Peyer's patch (tissue), 4 donors: Measurements from ENCODE around the gene GRIFIN. TPM values are rescaled to one million over a fixed set of nuclear protein-coding genes. Genes with fewer than 3 reads are reported as not detected.
A peak's percentile ranks its signal among the peaks of the same experiment; 100 is the strongest.

Source experiments
- DNase-seq, 3 donors: peaks; one replicate each; pipeline ENCODE4 v3.0.0-alpha.2; 2017 to 2019
- H3K27ac ChIP-seq, 4 donors: fragments of 200-600 bp; sonication (generic); one replicate each; pipeline ENCODE4 v1.5.1; 2016 to 2019
- H3K27me3 ChIP-seq, 2 donors: fragments of 200-600 bp; sonication (generic); one replicate each; pipeline ENCODE4 v1.5.1; 2019
- H3K36me3 ChIP-seq, 3 donors: fragments of 200-600 bp; sonication (generic); one replicate each; pipeline ENCODE4 v1.5.1; 2016 to 2019
- H3K4me1 ChIP-seq, 4 donors: fragments of 200-600 bp; sonication (generic); one replicate each; pipeline ENCODE4 v1.5.1; 2016 to 2019
- H3K4me3 ChIP-seq, 4 donors: fragments of 200-600 bp; sonication (generic); 1 replicate in 3 of 4; 2 replicates in 1 of 4; pipeline ENCODE4 v1.5.1; 2016 to 2019; ENCODE audit warnings: mild to moderate bottlenecking in 1 of 4
- H3K9me3 ChIP-seq, 4 donors: fragments of 200-600 bp; sonication (generic); one replicate each; pipeline ENCODE4 v1.5.1; 2016 to 2019; ENCODE audit warnings: mild to moderate bottlenecking in 1 of 4
- POLR2A ChIP-seq, 2 donors: fragments of 450-650 bp; IDR thresholded peaks; one replicate each; pipeline ENCODE4 v1.5.1; 2017; ENCODE audit warnings: antibody characterized with exemption in 2 of 2, mild to moderate bottlenecking in 2 of 2, moderate library complexity in 2 of 2
- total RNA-seq, 4 donors: library from RNA; depleted of rRNA; stranded (reverse); fragments of >200 nt; gene quantifications; one replicate each; pipeline ENCODE4 v1.1.0, GENCODE V29; 2016
- TF ChIP-seq, protein P1 (sequence below), 6 experiments: fragments of 450-650 bp in 4 of 6; fragments of 200-600 bp in 2 of 6; sonication (generic) in 1 of 6; IDR thresholded peaks; one replicate each; pipeline ENCODE4 v1.5.1; 2017 to 2019; ENCODE audit warnings: antibody characterized with exemption in 6 of 6, mild to moderate bottlenecking in 3 of 6, moderate library complexity in 1 of 6

Gene GRIFIN
- total RNA-seq, 4 donors from 2014 or later = not detected

DNA sequence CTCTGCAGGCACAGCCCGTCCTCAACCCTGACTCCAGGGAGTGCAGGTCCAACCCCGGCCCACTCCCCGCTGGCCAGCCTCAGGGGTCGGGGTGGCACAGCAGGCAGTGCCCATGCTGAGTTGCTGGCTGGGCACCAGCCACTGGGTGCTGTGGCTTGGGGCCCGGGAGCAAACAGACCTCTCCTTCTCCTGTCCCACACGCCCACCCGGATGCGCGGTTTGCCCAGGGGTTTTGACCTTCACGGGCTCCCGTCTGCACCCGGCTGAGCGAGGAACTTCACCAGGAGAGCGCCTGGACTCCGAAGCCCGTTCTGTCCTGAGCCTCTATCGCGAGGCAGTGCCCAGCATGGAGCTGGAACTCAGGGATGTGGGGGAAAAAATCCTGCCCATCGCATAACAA is 2.6 kb upstream of the GRIFIN start:
- Histone ChIP-seq H3K9me3 (no peaks in the 10 kb centered on the region), H3K4me3 (no peak overlapping the region), H3K36me3 (no peaks in the 10 kb centered on the region), H3K27ac (no peak overlapping the region), H3K27me3 (no peaks in the 10 kb centered on the region), H3K4me1 (peaks cover 0 to 16% (median 14%) of the 10 kb centered on the region in 4 donors)
- DNase-seq = no peak
- TF ChIP-seq, protein P1, sequence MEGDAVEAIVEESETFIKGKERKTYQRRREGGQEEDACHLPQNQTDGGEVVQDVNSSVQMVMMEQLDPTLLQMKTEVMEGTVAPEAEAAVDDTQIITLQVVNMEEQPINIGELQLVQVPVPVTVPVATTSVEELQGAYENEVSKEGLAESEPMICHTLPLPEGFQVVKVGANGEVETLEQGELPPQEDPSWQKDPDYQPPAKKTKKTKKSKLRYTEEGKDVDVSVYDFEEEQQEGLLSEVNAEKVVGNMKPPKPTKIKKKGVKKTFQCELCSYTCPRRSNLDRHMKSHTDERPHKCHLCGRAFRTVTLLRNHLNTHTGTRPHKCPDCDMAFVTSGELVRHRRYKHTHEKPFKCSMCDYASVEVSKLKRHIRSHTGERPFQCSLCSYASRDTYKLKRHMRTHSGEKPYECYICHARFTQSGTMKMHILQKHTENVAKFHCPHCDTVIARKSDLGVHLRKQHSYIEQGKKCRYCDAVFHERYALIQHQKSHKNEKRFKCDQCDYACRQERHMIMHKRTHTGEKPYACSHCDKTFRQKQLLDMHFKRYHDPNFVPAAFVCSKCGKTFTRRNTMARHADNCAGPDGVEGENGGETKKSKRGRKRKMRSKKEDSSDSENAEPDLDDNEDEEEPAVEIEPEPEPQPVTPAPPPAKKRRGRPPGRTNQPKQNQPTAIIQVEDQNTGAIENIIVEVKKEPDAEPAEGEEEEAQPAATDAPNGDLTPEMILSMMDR (IDR thresholded peaks at IDR 0.05) = no peak
- TF ChIP-seq POLR2A (IDR thresholded peaks at IDR 0.05) = no peak

DNA sequence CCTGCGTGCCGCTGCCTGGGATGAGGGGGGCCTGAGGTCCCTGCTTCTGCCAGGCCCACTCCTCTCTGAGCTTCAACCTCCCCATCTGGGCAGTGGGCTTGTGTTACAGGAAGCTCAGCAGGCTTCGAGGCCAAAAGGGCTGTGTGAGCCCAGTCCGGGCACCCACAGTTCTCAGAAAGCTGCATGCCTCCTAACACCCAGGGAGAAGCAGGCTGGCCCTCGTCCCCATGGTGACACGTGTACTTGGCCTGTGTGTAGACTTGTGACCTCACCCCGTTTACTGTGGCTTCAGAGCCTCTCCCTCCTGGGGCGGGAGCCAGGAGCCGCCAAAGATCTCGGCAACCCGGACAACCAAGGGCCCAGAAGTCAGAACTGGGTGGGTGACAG is 2.2 kb upstream of the GRIFIN start:
- no peaks in the 10 kb centered on the region for H3K27me3 ChIP-seq
- H3K4me1 ChIP-seq = peaks cover 0 to 16% (median 14%) of the 10 kb centered on the region in 4 donors
- no peaks in the 10 kb centered on the region for H3K9me3 ChIP-seq
- no peak overlapping the region for H3K4me3 ChIP-seq
- no peak overlapping the region for H3K27ac ChIP-seq
- TF ChIP-seq, protein P1 (IDR thresholded peaks at IDR 0.05) = no peak
- no peak for TF ChIP-seq POLR2A (IDR thresholded peaks at IDR 0.05)
- DNase-seq = peak in 2 of 3 donors; percentile 79 to 81
- no peaks in the 10 kb centered on the region for H3K36me3 ChIP-seq

- no peak for TF ChIP-seq POLR2A (IDR thresholded peaks at IDR 0.05)
- TF ChIP-seq, protein P1 (IDR thresholded peaks at IDR 0.05) = peak; percentile 68 to 89 (median 82)
- Histone ChIP-seq H3K4me1 (peaks cover 0 to 16% (median 14%) of the 10 kb centered on the region in 4 donors), H3K27me3 (no peaks in the 10 kb centered on the region), H3K27ac (no peak overlapping the region), H3K36me3 (no peaks in the 10 kb centered on the region), H3K4me3 (peak overlapping the region in 1 of 4 donors; percentile 9), H3K9me3 (no peaks in the 10 kb centered on the region)
- DNase-seq = peak; percentile 68 to 87 (median 82)
Measured at GRCh38 chr7:2477447-2478398, 1.5 kb upstream of the GRIFIN start.

- no peak for TF ChIP-seq POLR2A (IDR thresholded peaks at IDR 0.05)
- TF ChIP-seq, protein P1 (IDR thresholded peaks at IDR 0.05) = no peak
- H3K4me3 ChIP-seq = no peak overlapping the region
- H3K4me1 ChIP-seq = peaks cover 0 to 16% (median 14%) of the 10 kb centered on the region in 4 donors
- no peak overlapping the region for H3K27ac ChIP-seq
- no peaks in the 10 kb centered on the region for H3K27me3 ChIP-seq
- DNase-seq = peak in 1 of 3 donors; percentile 42
- H3K9me3 ChIP-seq = no peaks in the 10 kb centered on the region
- no peaks in the 10 kb centered on the region for H3K36me3 ChIP-seq
Measured at GRCh38 chr7:2476776-2477446, 713 bp upstream of the GRIFIN start.

DNA sequence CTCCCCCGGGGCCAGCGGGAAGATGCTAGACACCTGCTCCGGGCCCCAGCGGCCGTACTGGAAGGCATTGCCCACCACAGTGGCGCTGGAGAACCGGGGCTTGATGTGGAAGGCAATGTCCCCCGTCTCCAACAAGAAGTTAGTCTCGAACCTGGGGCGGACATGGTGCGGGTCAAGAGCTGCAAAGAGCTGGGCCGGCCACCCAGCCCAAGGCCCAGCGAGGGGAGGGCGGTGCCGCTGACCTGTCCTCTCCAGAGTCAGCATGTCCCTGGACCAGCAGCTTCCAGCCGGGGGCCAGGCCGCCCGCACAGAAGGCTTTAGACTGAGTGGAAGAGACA is 551 bp downstream of the GRIFIN start:
- Histone ChIP-seq H3K27ac (no peak overlapping the region), H3K4me1 (peaks cover 0 to 16% (median 14%) of the 10 kb centered on the region in 4 donors), H3K4me3 (no peak overlapping the region), H3K27me3 (no peaks in the 10 kb centered on the region), H3K36me3 (no peaks in the 10 kb centered on the region), H3K9me3 (no peaks in the 10 kb centered on the region)
- peak in 1 of 3 donors; percentile 37 for DNase-seq
- TF ChIP-seq, protein P1 (IDR thresholded peaks at IDR 0.05) = no peak
- no peak for TF ChIP-seq POLR2A (IDR thresholded peaks at IDR 0.05)
